Heart left ventricle (tissue), 16 donors: ENCODE data around the gene EPB41L4B. TPM values are rescaled to one million over a fixed set of nuclear protein-coding genes. Genes with fewer than 3 reads are reported as not detected.

Source experiments
- ATAC-seq, 4 donors: fragments of 200-7000 bp; cut with Tn5 transposase; one replicate each; pipeline ENCODE4 v1.9.1; 2020 to 2022; ENCODE audit warnings: moderate library complexity in 4 of 4, mild to moderate bottlenecking in 3 of 4, moderate number of reproducible peaks in 1 of 4
- DNase-seq, 5 donors: peaks; one replicate each; pipeline ENCODE4 v3.0.0-alpha.2; 2020
- H3K27ac ChIP-seq, 12 donors: fragments of 200-600 bp; sonication (generic) in 4 of 12; one replicate each; pipeline versions ENCODE4 v1.5.0 to v1.8.0; 2016 to 2022; ENCODE audit warnings: mild to moderate bottlenecking in 2 of 12
- H3K27me3 ChIP-seq, 9 donors: fragments of 200-600 bp; sonication (generic) in 2 of 9; one replicate each; pipeline versions ENCODE4 v1.5.1 to v1.8.0; 2016 to 2022; ENCODE audit warnings: mild to moderate bottlenecking in 3 of 9
- H3K36me3 ChIP-seq, 9 donors: fragments of 200-600 bp; sonication (generic) in 2 of 9; one replicate each; pipeline versions ENCODE4 v1.5.0 to v1.8.0; 2018 to 2022; ENCODE audit warnings: mild to moderate bottlenecking in 2 of 9
- H3K4me1 ChIP-seq, 12 donors: fragments of 200-600 bp; sonication (generic) in 4 of 12; one replicate each; pipeline versions ENCODE4 v1.5.0 to v1.8.0; 2016 to 2022; ENCODE audit warnings: mild to moderate bottlenecking in 3 of 12
- H3K4me3 ChIP-seq, 12 donors: fragments of 200-600 bp; sonication (generic) in 4 of 12; one replicate each; pipeline versions ENCODE4 v1.5.0 to v1.8.0; 2017 to 2022; ENCODE audit warnings: mild to moderate bottlenecking in 9 of 12, moderate library complexity in 4 of 12
- H3K9me3 ChIP-seq, 12 donors: fragments of 200-600 bp; sonication (generic) in 4 of 12; one replicate each; pipeline versions ENCODE4 v1.5.0 to v1.8.0; 2016 to 2022; ENCODE audit warnings: mild to moderate bottlenecking in 1 of 12
- POLR2A ChIP-seq, 2 donors: fragments of 450-650 bp; IDR thresholded peaks; one replicate each; pipeline ENCODE4 v1.6.1; 2017; ENCODE audit warnings: antibody characterized with exemption in 2 of 2, mild to moderate bottlenecking in 2 of 2, moderate library complexity in 2 of 2
- WGBS, 4 donors: extraction: QIAGEN DNeasy Blood & Tissue Kit in 2 of 4; methylation state at CpG; one replicate each; pipeline versions ENCODE4 v1.1.5 to v1.1.7; 2013 to 2018; 5-methylcytosine and 5-hydroxymethylcytosine counted together
- intact Hi-C, 10 donors: fragments of 100-400 bp; cut with DNase I; formaldehyde crosslinking; loops; one replicate each; pipeline versions ENCODE4 v1.11.1 to v1.14.2; 2022
- polyA plus RNA-seq, 2 donors: library from polyadenylated mRNA; stranded (reverse); fragments of 200-250 nt; gene quantifications; one replicate each; pipeline ENCODE4 v1.2.3, GENCODE V29; 2013
- total RNA-seq, 9 donors: library from RNA; depleted of rRNA in 2 of 9; stranded (reverse); fragments of >200 nt in 2 of 9; fragmentation: NEBNext Ultra II Directional in 3 of 9; extraction: Animal tissue kit (Norgen Biotek cat#: 25700) in 3 of 9; gene quantifications; one replicate each; pipeline versions ENCODE4 v1.1.0 to v1.2.4, GENCODE V29; 2016 to 2023
- TF ChIP-seq, protein P1 (sequence below), 12 donors: fragments of 200-600 bp; sonication (generic) in 4 of 12; IDR thresholded peaks; one replicate each; pipeline versions ENCODE4 v1.5.0 to v1.8.0; 2018 to 2022; ENCODE audit warnings: antibody characterized with exemption in 12 of 12, mild to moderate bottlenecking in 5 of 12
- donor health status: ischemic (EF 13 %, LVEDD 7.1; RV severe dilation, severe dysfunction).
- donor health status: healthy with polysubstance abuse.
- donor health status: DM: no; HTN: yes; CAD: no.
- donor health status: DM: no; HTN: no; CAD: no.
- donor health status: ischemic (EF 25% LVEDD 6.9; RV normal size, moderate dysfunction).
- donor health status: ischemic (EF 25% LVEDD 5.7; RV mildly dilated, moderate dysfunction).
- donor health status: healthy.
- donor health status: DM: yes; HTN: yes; CAD: no.
- donor health status: ischemic (EF 35%, LVEDD 5.7; RV mildly dilated, moderate dysfunction).
- donor health status: nonischemic (EF 11% LVEDD 7.7; RV severe dilation, severe dysfunction).
- donor health status: DM: yes; HTN: yes; CAD: no.
- donor health status: PGD.
- donor health status: ischemic (EF 29% LVEDD 5.4; RV normal size, mild dysfunction).
- donor health status: nonischemic (EF 23%, LVEDD 6.1; RV moderate dilation, normal function).

The EPB41L4B gene
- total and polyA plus RNA-seq, 11 donors, result 0.71 to 16.5 (median 8.9) TPM

DNA sequence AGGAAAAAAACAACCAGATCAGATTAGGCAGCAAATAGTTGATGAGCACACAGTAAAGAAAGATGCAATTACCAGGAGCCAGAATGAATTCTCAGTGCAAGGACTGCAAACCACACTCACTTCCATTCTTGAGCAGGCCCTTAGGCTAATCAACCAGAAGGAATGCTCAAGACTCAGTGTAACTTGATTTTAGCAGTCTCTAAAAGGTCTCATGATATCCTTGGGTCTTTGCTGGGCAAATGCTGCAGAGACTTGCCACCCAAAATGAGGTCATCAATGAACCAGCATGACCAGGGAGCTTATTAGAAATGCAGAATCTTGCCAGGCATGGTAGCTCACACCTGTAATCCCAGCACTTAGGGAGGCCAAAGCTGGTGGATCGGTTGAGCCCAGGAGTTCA, 181.0 kb downstream of the EPB41L4B start:
- Histone ChIP-seq H3K36me3 (no peaks in the 10 kb centered on the region), H3K4me1 (no peaks in the 10 kb centered on the region), H3K27me3 (no peaks in the 10 kb centered on the region), H3K4me3 (no peak overlapping the region), H3K9me3 (no peaks in the 10 kb centered on the region), H3K27ac (no peak overlapping the region)
- 52 to 98% (median 87%) methylated on average over 1 of the region's 1 CpG for WGBS, 4 donors
- intact Hi-C loops, result loop anchor here in 1 of 10 donors (10.0 kb wide), 1 partner anchor 65 kb away; no protein-coding TSS in a partner anchor
- ATAC-seq, result no peak
- no peak for TF ChIP-seq POLR2A (IDR thresholded peaks at IDR 0.05)
- TF ChIP-seq, protein P1, sequence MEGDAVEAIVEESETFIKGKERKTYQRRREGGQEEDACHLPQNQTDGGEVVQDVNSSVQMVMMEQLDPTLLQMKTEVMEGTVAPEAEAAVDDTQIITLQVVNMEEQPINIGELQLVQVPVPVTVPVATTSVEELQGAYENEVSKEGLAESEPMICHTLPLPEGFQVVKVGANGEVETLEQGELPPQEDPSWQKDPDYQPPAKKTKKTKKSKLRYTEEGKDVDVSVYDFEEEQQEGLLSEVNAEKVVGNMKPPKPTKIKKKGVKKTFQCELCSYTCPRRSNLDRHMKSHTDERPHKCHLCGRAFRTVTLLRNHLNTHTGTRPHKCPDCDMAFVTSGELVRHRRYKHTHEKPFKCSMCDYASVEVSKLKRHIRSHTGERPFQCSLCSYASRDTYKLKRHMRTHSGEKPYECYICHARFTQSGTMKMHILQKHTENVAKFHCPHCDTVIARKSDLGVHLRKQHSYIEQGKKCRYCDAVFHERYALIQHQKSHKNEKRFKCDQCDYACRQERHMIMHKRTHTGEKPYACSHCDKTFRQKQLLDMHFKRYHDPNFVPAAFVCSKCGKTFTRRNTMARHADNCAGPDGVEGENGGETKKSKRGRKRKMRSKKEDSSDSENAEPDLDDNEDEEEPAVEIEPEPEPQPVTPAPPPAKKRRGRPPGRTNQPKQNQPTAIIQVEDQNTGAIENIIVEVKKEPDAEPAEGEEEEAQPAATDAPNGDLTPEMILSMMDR (IDR thresholded peaks at IDR 0.05), result no peak
- no peak for DNase-seq

DNA sequence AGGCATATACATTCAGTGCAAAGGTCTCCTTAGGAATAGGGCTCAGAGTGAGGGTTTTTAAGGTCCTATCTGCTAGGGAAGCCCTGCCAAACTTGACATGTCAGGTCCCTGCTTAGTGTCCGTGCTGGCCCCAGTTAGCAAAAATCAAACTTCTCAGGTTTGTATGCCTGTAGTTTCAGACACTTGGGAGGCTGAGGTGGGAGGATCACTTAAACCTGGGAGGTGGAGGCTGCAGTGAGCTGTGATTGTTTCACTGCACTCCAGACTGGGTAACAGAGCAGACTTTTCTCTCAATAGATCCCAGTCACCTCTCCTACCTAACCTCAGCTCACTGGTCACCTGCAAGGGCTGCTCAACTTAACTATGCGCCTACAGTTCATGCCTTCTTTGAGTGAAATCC, 182.4 kb downstream of the EPB41L4B start:
- H3K4me1 ChIP-seq, result no peaks in the 10 kb centered on the region
- ATAC-seq (no peak), DNase-seq (no peak)
- no peak for TF ChIP-seq POLR2A (IDR thresholded peaks at IDR 0.05)
- TF ChIP-seq, protein P1 (IDR thresholded peaks at IDR 0.05), result no peak
- 89 to 100% (median 91%) methylated on average over 2 of the region's 2 CpGs for WGBS, 4 donors
- H3K36me3 ChIP-seq, result no peaks in the 10 kb centered on the region
- H3K9me3 ChIP-seq, result no peaks in the 10 kb centered on the region
- intact Hi-C loops, result no loop called here
- no peak overlapping the region for H3K27ac ChIP-seq
- no peaks in the 10 kb centered on the region for H3K27me3 ChIP-seq
- H3K4me3 ChIP-seq, result no peak overlapping the region

DNA sequence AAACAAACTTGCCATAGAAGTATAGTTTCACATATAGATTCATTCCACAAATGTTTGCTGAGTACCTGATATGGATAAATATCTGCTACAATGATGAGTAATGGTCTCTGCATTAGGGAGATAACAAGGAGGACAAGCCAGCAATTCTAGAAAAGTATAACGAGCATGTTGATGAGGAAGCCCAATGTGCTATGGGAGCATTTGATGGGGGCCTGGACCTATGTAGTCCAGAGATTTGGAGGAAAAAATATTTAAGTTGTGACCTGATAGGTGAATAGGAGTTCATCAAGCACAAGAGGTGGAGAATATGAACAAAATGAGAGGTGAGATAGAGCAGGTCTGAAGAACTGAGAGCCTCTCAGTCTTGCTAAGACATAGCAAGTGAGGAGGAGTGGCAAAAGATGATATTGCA, 186.7 kb downstream of the EPB41L4B start:
- Histone ChIP-seq H3K27me3 (no peaks in the 10 kb centered on the region), H3K4me3 (no peak overlapping the region), H3K36me3 (no peaks in the 10 kb centered on the region), H3K4me1 (peaks cover 0 to 8% (median 0%) of the 10 kb centered on the region in 12 donors), H3K9me3 (no peaks in the 10 kb centered on the region), H3K27ac (no peak overlapping the region)
- no peak for TF ChIP-seq POLR2A (IDR thresholded peaks at IDR 0.05)
- TF ChIP-seq, protein P1 (IDR thresholded peaks at IDR 0.05), result no peak
- WGBS, 4 donors, result 82 to 94% (median 89%) methylated on average over 1 of the region's 1 CpG
- ATAC-seq, result no peak
- no peak for DNase-seq
- intact Hi-C loops, result no loop called here

DNA sequence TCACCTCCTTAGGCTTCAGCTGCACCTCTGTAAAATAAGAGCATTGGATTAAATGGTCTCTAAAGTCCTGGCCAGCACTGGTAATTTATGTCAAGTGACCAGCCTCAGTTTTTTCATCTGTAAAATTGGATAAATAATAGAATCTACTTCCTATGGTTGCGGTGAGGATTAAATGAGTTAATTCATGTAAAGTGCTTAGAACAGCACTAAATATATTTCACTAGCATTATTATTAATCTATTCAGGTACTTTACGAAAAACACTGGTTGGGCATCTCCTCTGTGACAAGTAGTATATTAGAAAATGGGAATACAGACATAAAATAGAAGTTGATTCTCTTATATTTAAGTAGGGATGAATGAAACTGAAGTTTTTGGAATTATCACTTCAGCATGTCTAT, 187.3 kb downstream of the EPB41L4B start:
- peaks cover 0 to 8% (median 0%) of the 10 kb centered on the region in 12 donors for H3K4me1 ChIP-seq
- H3K27ac ChIP-seq, result no peak overlapping the region
- TF ChIP-seq POLR2A (IDR thresholded peaks at IDR 0.05), result no peak
- TF ChIP-seq, protein P1 (IDR thresholded peaks at IDR 0.05), result no peak
- H3K4me3 ChIP-seq, result no peak overlapping the region
- no peak for DNase-seq
- intact Hi-C loops, result no loop called here
- H3K27me3 ChIP-seq, result no peaks in the 10 kb centered on the region
- no peak for ATAC-seq
- H3K36me3 ChIP-seq, result no peaks in the 10 kb centered on the region
- no peaks in the 10 kb centered on the region for H3K9me3 ChIP-seq
- whole genome bisulfite sequencing, 4 donors, result 93 to 98% (median 95%) methylated on average over 2 of the region's 2 CpGs
